ENCODE measurements around the gene APOD.
"Not testable (repeated sequence)": the region's sequence is repeated elsewhere in the genome, so short reads cannot be mapped to it uniquely, and the experiment has no call there.

Gene APOD

GRCh38 chr3:195617784-195618659, 34.3 kb upstream of the APOD start:
- H3K9ac ChIP-seq; H3K27ac ChIP-seq; H3K4me1 ChIP-seq (ENCODE audit: low read depth, poor library complexity, severe bottlenecking); H3K36me3 ChIP-seq (ENCODE audit: insufficient read depth); H3K4me2 ChIP-seq; H4K20me1 ChIP-seq (ENCODE audit: insufficient read depth); H3K27me3 ChIP-seq (ENCODE audit: insufficient read depth, low read depth); H2AFZ ChIP-seq (ENCODE audit: low read depth); H3K4me3 ChIP-seq (IDR thresholded peaks at IDR 0.05; ENCODE audit: insufficient read depth, low read depth, low read length); H3K79me2 ChIP-seq (ENCODE audit: insufficient read depth, low read depth): not testable (repeated sequence)

GRCh38 chr3:195617134-195617533, 33.4 kb upstream of the APOD start:
- H3K4me1 ChIP-seq (ENCODE audit: low read depth, poor library complexity, severe bottlenecking); H2AFZ ChIP-seq (ENCODE audit: low read depth); H3K4me2 ChIP-seq; H3K27ac ChIP-seq; H4K20me1 ChIP-seq (ENCODE audit: insufficient read depth); H3K4me3 ChIP-seq (IDR thresholded peaks at IDR 0.05; ENCODE audit: insufficient read depth, low read depth, low read length); H3K36me3 ChIP-seq (ENCODE audit: insufficient read depth); H3K27me3 ChIP-seq (ENCODE audit: insufficient read depth, low read depth); H3K9ac ChIP-seq; H3K79me2 ChIP-seq (ENCODE audit: insufficient read depth, low read depth): not testable (repeated sequence)

- no peak for TF ChIP-seq CTCF (conservative IDR thresholded peaks at IDR 0.05; ENCODE audit: low read depth, low read length)
Measured at GRCh38 chr3:195616681-195617080, 32.9 kb upstream of the APOD start.

GRCh38 chr3:195615952-195616537, 32.3 kb upstream of the APOD start:
- H3K4me2 ChIP-seq; H3K4me3 ChIP-seq (IDR thresholded peaks at IDR 0.05; ENCODE audit: insufficient read depth, low read depth, low read length); H3K27me3 ChIP-seq (ENCODE audit: insufficient read depth, low read depth); H3K9ac ChIP-seq; H2AFZ ChIP-seq (ENCODE audit: low read depth); H3K36me3 ChIP-seq (ENCODE audit: insufficient read depth); H4K20me1 ChIP-seq (ENCODE audit: insufficient read depth); H3K4me1 ChIP-seq (ENCODE audit: low read depth, poor library complexity, severe bottlenecking); H3K27ac ChIP-seq; H3K79me2 ChIP-seq (ENCODE audit: insufficient read depth, low read depth): not testable (repeated sequence)

More at GRCh38 chr3:195616681-195617080, 32.9 kb upstream of the APOD start:
- H3K4me1 ChIP-seq (ENCODE audit: low read depth, poor library complexity, severe bottlenecking), result peaks cover 4% of the 10 kb centered on the region
- no peaks in the 10 kb centered on the region for H4K20me1 ChIP-seq (ENCODE audit: insufficient read depth)
- no peaks in the 10 kb centered on the region for H3K36me3 ChIP-seq (ENCODE audit: insufficient read depth)
- H3K9ac ChIP-seq, result no peak overlapping the region
- no peaks in the 10 kb centered on the region for H3K79me2 ChIP-seq (ENCODE audit: insufficient read depth, low read depth)
- H3K4me3 ChIP-seq (IDR thresholded peaks at IDR 0.05; ENCODE audit: insufficient read depth, low read depth, low read length), result no peak overlapping the region
- H3K27ac ChIP-seq, result no peak overlapping the region
- no peak overlapping the region for H2AFZ ChIP-seq (ENCODE audit: low read depth)
- no peaks in the 10 kb centered on the region for H3K27me3 ChIP-seq (ENCODE audit: insufficient read depth, low read depth)
- no peak overlapping the region for H3K4me2 ChIP-seq

GRCh38 chr3:195614672-195615504, 31.1 kb upstream of the APOD start:
- not testable (repeated sequence) for H3K79me2 ChIP-seq (ENCODE audit: insufficient read depth, low read depth); H3K4me1 ChIP-seq (ENCODE audit: low read depth, poor library complexity, severe bottlenecking); H3K4me3 ChIP-seq (IDR thresholded peaks at IDR 0.05; ENCODE audit: insufficient read depth, low read depth, low read length); H3K27me3 ChIP-seq (ENCODE audit: insufficient read depth, low read depth); H4K20me1 ChIP-seq (ENCODE audit: insufficient read depth); H3K9ac ChIP-seq; H3K36me3 ChIP-seq (ENCODE audit: insufficient read depth); H3K4me2 ChIP-seq; H3K27ac ChIP-seq; H2AFZ ChIP-seq (ENCODE audit: low read depth)

- Histone ChIP-seq H3K4me2 (no peak overlapping the region), H2AFZ (ENCODE audit: low read depth) (no peak overlapping the region), H3K79me2 (ENCODE audit: insufficient read depth, low read depth) (no peaks in the 10 kb centered on the region), H3K4me1 (ENCODE audit: low read depth, poor library complexity, severe bottlenecking) (no peaks in the 10 kb centered on the region), H3K27me3 (ENCODE audit: insufficient read depth, low read depth) (no peaks in the 10 kb centered on the region), H3K27ac (no peak overlapping the region), H3K36me3 (ENCODE audit: insufficient read depth) (no peaks in the 10 kb centered on the region), H3K9ac (no peak overlapping the region), H4K20me1 (ENCODE audit: insufficient read depth) (no peaks in the 10 kb centered on the region), H3K4me3 (IDR thresholded peaks at IDR 0.05; ENCODE audit: insufficient read depth, low read depth, low read length) (no peak overlapping the region)
- TF ChIP-seq CTCF (conservative IDR thresholded peaks at IDR 0.05; ENCODE audit: low read depth, low read length), result no peak
Measured at GRCh38 chr3:195613468-195614069, 29.8 kb upstream of the APOD start.

Measured in KMS-11 (cell line).